ENCODE data around the gene BCL7C. TPM values are rescaled to one million over a fixed set of nuclear protein-coding genes. Genes with fewer than 3 reads are reported as not detected.

The BCL7C gene
- total and polyA plus RNA-seq, 2 of the 8 experiments (the other 6 are each of a cell fraction or from before 2014, with no cell fraction given) = 8.6 to 17.2 TPM

GRCh38 chr16:30903002-30903401 is 9.1 kb upstream of the BCL7C start:
- Histone ChIP-seq H3K4me2 (ENCODE audit: insufficient read depth in 1 of 2, low read depth in 2 of 2, low read length in 2 of 2) (peak overlapping the region in 1 of 2 experiments; percentile 53; a peak in 1 of 4 replicates), H4K20me1 (replicated peaks in 1 of 2; ENCODE audit: control insufficient read depth in 1 of 2, insufficient read depth in 2 of 2, low read length in 2 of 2) (no peaks in the 10 kb centered on the region), H4K91ac (replicated peaks; ENCODE audit: insufficient read length, low read length) (peak overlapping the region; percentile 61), H3K4ac (replicated peaks; ENCODE audit: insufficient read length, low read depth, low read length) (no peak overlapping the region), H4K5ac (ENCODE audit: insufficient read length, low read depth, low read length) (peak overlapping the region; percentile 0), H3K23me2 (ENCODE audit: low read depth, low read length) (peaks cover 4% of the 10 kb centered on the region; the same call in 1 of the 2 replicates), H2AFZ (ENCODE audit: low read length) (no peak overlapping the region), H4K8ac (ENCODE audit: extremely low read depth, insufficient read depth, low read length) (no peak overlapping the region), H3K4me1 (replicated peaks in 1 of 4; ENCODE audit: control insufficient read depth in 3 of 4, insufficient read depth in 4 of 4, low read length in 3 of 4) (peaks cover 2 to 5% (median 4%) of the 10 kb centered on the region in 4 experiments; a peak in 5 of 7 replicates), H3K27ac (ENCODE audit: low read depth, low read length) (no peak overlapping the region), H2BK120ac (replicated peaks; ENCODE audit: low read depth, low read length) (no peak overlapping the region), H2BK12ac (ENCODE audit: low read depth, low read length) (0 out of 2 replicates have a peak overlapping the region, but pooled peaks have one; percentile 60), H3K36me3 (ENCODE audit: control insufficient read depth in 2 of 4, insufficient read depth in 4 of 4, low read length in 3 of 4) (no peaks in the 10 kb centered on the region), H3K18ac (ENCODE audit: extremely low read depth, low read length) (peak overlapping the region; percentile 13; the same call in 1 of the 2 replicates), H3K27me3 (replicated peaks in 1 of 4; ENCODE audit: control insufficient read depth in 3 of 4, extremely low read depth in 1 of 4, insufficient read depth in 3 of 4, low read length in 3 of 4) (peaks cover 0 to 19% (median 3%) of the 10 kb centered on the region in 4 experiments; a peak in 4 of 7 replicates), H3K23ac (ENCODE audit: insufficient read length) (no peak overlapping the region), H2AK5ac (ENCODE audit: low read depth, low read length) (peak overlapping the region; percentile 29), H2BK15ac (ENCODE audit: low read length) (peak overlapping the region; percentile 34; the same call in 1 of the 2 replicates), H3K4me3 (ENCODE audit: extremely low read depth in 1 of 4, insufficient read depth in 2 of 4, low read depth in 3 of 4, low read length in 4 of 4) (no peak overlapping the region), H3K79me2 (ENCODE audit: control insufficient read depth in 1 of 2, insufficient read depth in 2 of 2, low read length in 2 of 2) (no peaks in the 10 kb centered on the region), H3K9me3 (ENCODE audit: insufficient read depth in 2 of 2, low read depth in 1 of 2, low read length in 1 of 2) (no peaks in the 10 kb centered on the region), H3K9ac (replicated peaks in 1 of 4; ENCODE audit: extremely low read depth in 1 of 4, low read depth in 3 of 4, low read length in 3 of 4) (no peak overlapping the region), H3K14ac (ENCODE audit: insufficient read length) (no peak overlapping the region), H3K79me1 (ENCODE audit: low read depth, low read length) (no peaks in the 10 kb centered on the region), H2BK5ac (ENCODE audit: low read depth, low read length) (peak overlapping the region; percentile 6; the same call in 1 of the 2 replicates), H3K56ac (replicated peaks; ENCODE audit: insufficient read length, low read depth, low read length) (no peak overlapping the region), H2BK20ac (ENCODE audit: low read length) (peak overlapping the region; percentile 93)
- POLR2A ChIA-PET (ENCODE audit: partially characterized antibody) = interaction anchor here (0.7 to 2.7 kb wide), 6 partner anchors 9 to 125 kb away, joined by 3 to 23 read pairs (median 6); partner anchors contain the start of genes BCL7C and FBXL19
- no peak for DNase-seq (ENCODE audit: low read depth in 1 of 2, low spot score in 2 of 2)
- WGBS, 2 experiments (ENCODE audit: extremely low coverage in 1 of 2, insufficient coverage in 1 of 2, insufficient read length in 1 of 2, insufficient replicate concordance in 2 of 2, low coverage in 1 of 2, low lambda C conversion rate in 2 of 2, missing lambda C conversion rate in 1 of 2) = 81% methylated on average over 4 of the region's 4 CpGs; no CpG with 5 or more reads in 1 of the 2 experiments
- CTCF ChIA-PET (ENCODE audit: partially characterized antibody) = interaction anchor here (0.9 to 6.4 kb wide), 12 partner anchors 9 to 104 kb away, joined by 3 to 69 read pairs (median 10); no protein-coding TSS in a partner anchor
- no peak for FAIRE-seq
- TF ChIP-seq HDAC6 (IDR thresholded peaks at IDR 0.05; ENCODE audit: low read depth, low read length) (no peak), RNF2 (IDR thresholded peaks at IDR 0.05; ENCODE audit: borderline replicate concordance, low read depth, low read length, missing control alignments, poor library complexity, severe bottlenecking) (no peak), SIRT6 (IDR thresholded peaks at IDR 0.05; ENCODE audit: low read length) (no peak), RXRA (IDR thresholded peaks at IDR 0.05; ENCODE audit: insufficient read depth, low read depth, low read length) (no peak), TBP (IDR thresholded peaks at IDR 0.05; ENCODE audit: low read depth, low read length) (no peak), POLR2AphosphoS5 (IDR thresholded peaks at IDR 0.05; ENCODE audit: low read depth, low read length) (no peak), EP300 (IDR thresholded peaks at IDR 0.05; ENCODE audit: borderline replicate concordance in 1 of 2, low read depth in 2 of 2, low read length in 2 of 2) (no peak)
- TF ChIP-seq, protein P1, sequence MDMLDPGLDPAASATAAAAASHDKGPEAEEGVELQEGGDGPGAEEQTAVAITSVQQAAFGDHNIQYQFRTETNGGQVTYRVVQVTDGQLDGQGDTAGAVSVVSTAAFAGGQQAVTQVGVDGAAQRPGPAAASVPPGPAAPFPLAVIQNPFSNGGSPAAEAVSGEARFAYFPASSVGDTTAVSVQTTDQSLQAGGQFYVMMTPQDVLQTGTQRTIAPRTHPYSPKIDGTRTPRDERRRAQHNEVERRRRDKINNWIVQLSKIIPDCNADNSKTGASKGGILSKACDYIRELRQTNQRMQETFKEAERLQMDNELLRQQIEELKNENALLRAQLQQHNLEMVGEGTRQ (IDR thresholded peaks at IDR 0.05; ENCODE audit: low read length) = no peak
- TF ChIP-seq, protein P2, sequence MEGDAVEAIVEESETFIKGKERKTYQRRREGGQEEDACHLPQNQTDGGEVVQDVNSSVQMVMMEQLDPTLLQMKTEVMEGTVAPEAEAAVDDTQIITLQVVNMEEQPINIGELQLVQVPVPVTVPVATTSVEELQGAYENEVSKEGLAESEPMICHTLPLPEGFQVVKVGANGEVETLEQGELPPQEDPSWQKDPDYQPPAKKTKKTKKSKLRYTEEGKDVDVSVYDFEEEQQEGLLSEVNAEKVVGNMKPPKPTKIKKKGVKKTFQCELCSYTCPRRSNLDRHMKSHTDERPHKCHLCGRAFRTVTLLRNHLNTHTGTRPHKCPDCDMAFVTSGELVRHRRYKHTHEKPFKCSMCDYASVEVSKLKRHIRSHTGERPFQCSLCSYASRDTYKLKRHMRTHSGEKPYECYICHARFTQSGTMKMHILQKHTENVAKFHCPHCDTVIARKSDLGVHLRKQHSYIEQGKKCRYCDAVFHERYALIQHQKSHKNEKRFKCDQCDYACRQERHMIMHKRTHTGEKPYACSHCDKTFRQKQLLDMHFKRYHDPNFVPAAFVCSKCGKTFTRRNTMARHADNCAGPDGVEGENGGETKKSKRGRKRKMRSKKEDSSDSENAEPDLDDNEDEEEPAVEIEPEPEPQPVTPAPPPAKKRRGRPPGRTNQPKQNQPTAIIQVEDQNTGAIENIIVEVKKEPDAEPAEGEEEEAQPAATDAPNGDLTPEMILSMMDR (IDR thresholded peaks at IDR 0.05; ENCODE audit: control extremely low read depth in 1 of 3, insufficient read depth in 1 of 3, low read depth in 1 of 3, low read length in 3 of 3) = no peak
